GM23248 (cell line): ENCODE measurements around the gene PLA2G2D.

Experiments used
- EZH2 ChIP-seq: fragments of 200-600 bp; sonication (generic); IDR thresholded peaks from 2 replicates; pipeline ENCODE4 v1.6.1; 2018; ENCODE audit warnings: antibody characterized with exemption, mild to moderate bottlenecking; ENCODE audit not compliant: insufficient read depth, poor library complexity, severe bottlenecking
- EZH2phosphoT487 ChIP-seq: fragments of 200-600 bp; sonication (generic); IDR thresholded peaks from 2 replicates; pipeline ENCODE4 v1.6.1; 2018; ENCODE audit warnings: antibody characterized with exemption, moderate library complexity, mild to moderate bottlenecking, low read depth; ENCODE audit not compliant: insufficient read depth

DNA sequence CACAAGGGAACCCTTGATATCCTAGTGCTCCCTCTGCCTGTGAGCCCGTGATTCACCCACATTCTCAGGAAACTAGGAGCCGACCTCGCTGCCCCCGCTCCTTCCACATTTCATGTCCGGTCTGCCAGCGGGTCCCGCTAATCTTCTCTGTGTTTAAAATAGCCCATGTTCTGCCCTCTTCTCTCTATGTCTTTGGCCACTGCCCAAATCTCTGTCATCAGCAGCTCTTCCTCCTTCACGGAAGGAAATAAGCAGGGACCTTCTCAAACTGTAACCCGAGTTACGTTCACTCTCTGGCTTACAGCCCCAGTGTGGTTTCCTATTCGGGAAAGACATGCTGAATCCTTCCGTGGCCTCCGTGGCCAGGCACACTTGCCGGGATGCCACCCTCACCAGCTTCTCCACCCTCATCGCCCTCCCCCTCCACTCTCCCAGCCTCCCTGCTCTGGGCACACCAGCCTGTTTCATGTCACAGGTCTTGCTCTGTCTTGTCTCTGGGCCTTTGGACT lies 45.4 kb upstream of the PLA2G2D start:
- TF ChIP-seq EZH2phosphoT487 (no peak), EZH2 (no peak)
